Gastroesophageal sphincter (tissue), 4 donors: Measurements from ENCODE around the gene SLC25A34. TPM values are rescaled to one million over a fixed set of nuclear protein-coding genes. Genes with fewer than 3 reads are reported as not detected.

Source experiments
- ATAC-seq: fragments of 150-250 bp; one replicate; pipeline ENCODE4 v1.9.1; 2016; ENCODE audit warnings: mild to moderate bottlenecking, moderate library complexity
- H3K27ac ChIP-seq, 4 donors: fragments of 200-600 bp; sonication (generic) in 3 of 4; 1 replicate in 3 of 4; 2 replicates in 1 of 4; pipeline ENCODE4 v1.5.1; 2016 to 2019
- H3K27me3 ChIP-seq: fragments of 200-600 bp; sonication (generic); one replicate; pipeline ENCODE4 v1.5.1; 2019
- H3K36me3 ChIP-seq, 2 donors: fragments of 200-600 bp; sonication (generic); one replicate each; pipeline ENCODE4 v1.5.1; 2019; ENCODE audit warnings: control low read depth in 1 of 2
- H3K4me1 ChIP-seq, 3 donors: fragments of 200-600 bp; sonication (generic); 1 replicate in 2 of 3; 2 replicates in 1 of 3; pipeline ENCODE4 v1.5.1; 2016 to 2019; ENCODE audit warnings: control low read depth in 2 of 3
- H3K4me3 ChIP-seq, 2 donors: fragments of 200-600 bp; sonication (generic); one replicate each; pipeline ENCODE4 v1.5.1; 2019; ENCODE audit warnings: mild to moderate bottlenecking in 1 of 2, moderate library complexity in 1 of 2
- H3K9me3 ChIP-seq, 3 donors: fragments of 200-600 bp; sonication (generic); one replicate each; pipeline ENCODE4 v1.5.1; 2017 to 2019; ENCODE audit warnings: control low read depth in 2 of 3
- EP300 ChIP-seq: sonication (generic); formaldehyde crosslinking; IDR thresholded peaks from one replicate; pipeline ENCODE4 v1.6.1; 2017; ENCODE audit warnings: antibody characterized with exemption, mild to moderate bottlenecking
- POLR2A ChIP-seq, 2 donors: fragments of 450-650 bp; IDR thresholded peaks; one replicate each; pipeline ENCODE4 v1.6.1; 2017; ENCODE audit warnings: antibody characterized with exemption in 2 of 2, mild to moderate bottlenecking in 2 of 2, moderate library complexity in 1 of 2
- POLR2AphosphoS5 ChIP-seq: sonication (generic); formaldehyde crosslinking; IDR thresholded peaks from one replicate; pipeline ENCODE4 v1.6.1; 2017; ENCODE audit warnings: antibody characterized with exemption
- WGBS, 2 donors: methylation state at CpG; one replicate each; pipeline ENCODE4 v1.1.5; 2018; ENCODE audit warnings: low coverage in 1 of 2; 5-methylcytosine and 5-hydroxymethylcytosine counted together
- total RNA-seq, 4 donors: library from RNA; depleted of rRNA; stranded (reverse); fragments of >200 nt; gene quantifications; one replicate each; pipeline ENCODE4 v1.1.0, GENCODE V29; 2016
- TF ChIP-seq, protein P1 (sequence below), 4 experiments: fragments of 200-600 bp in 2 of 4; fragments of 450-650 bp in 2 of 4; sonication (generic) in 1 of 4; IDR thresholded peaks; one replicate each; pipeline ENCODE4 v1.5.1; 2017 to 2019; ENCODE audit warnings: antibody characterized with exemption in 4 of 4, mild to moderate bottlenecking in 2 of 4, moderate library complexity in 2 of 4

Gene SLC25A34
- total RNA-seq, 4 donors from 2014 or later: 0.10 to 2.0 (median 1.1) TPM

DNA sequence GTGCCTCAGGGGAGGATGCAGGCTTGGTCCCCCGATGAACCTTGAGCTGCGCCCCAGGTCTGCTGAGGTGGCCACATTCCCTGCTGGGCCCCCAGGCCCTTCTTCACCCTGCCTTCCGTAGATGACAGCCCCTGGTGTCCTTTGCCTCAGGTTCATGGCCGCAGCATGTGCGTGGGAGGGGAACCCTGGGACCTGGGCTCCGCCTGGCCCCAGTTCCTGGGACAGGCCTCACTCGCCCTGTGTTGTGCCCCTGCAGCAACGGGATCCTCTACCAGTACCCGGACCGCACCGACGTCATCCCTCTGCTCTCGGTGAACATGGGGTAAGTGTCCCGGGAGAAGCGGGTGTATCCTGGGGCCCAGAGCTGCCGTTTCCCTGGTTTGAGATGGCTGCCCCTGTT is 5.1 kb upstream of the SLC25A34 start:
- ATAC-seq: no peak
- no peak overlapping the region for H3K4me3 ChIP-seq
- H3K4me1 ChIP-seq: peaks cover 0 to 10% (median 4%) of the 10 kb centered on the region in 3 donors
- peaks cover 0 to 94% of the 10 kb centered on the region in 2 donors for H3K36me3 ChIP-seq
- no peaks in the 10 kb centered on the region for H3K27me3 ChIP-seq
- TF ChIP-seq POLR2AphosphoS5: no peak
- no peak for TF ChIP-seq EP300
- TF ChIP-seq, protein P1, sequence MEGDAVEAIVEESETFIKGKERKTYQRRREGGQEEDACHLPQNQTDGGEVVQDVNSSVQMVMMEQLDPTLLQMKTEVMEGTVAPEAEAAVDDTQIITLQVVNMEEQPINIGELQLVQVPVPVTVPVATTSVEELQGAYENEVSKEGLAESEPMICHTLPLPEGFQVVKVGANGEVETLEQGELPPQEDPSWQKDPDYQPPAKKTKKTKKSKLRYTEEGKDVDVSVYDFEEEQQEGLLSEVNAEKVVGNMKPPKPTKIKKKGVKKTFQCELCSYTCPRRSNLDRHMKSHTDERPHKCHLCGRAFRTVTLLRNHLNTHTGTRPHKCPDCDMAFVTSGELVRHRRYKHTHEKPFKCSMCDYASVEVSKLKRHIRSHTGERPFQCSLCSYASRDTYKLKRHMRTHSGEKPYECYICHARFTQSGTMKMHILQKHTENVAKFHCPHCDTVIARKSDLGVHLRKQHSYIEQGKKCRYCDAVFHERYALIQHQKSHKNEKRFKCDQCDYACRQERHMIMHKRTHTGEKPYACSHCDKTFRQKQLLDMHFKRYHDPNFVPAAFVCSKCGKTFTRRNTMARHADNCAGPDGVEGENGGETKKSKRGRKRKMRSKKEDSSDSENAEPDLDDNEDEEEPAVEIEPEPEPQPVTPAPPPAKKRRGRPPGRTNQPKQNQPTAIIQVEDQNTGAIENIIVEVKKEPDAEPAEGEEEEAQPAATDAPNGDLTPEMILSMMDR (IDR thresholded peaks at IDR 0.05): no peak
- no peak for TF ChIP-seq POLR2A (IDR thresholded peaks at IDR 0.05)
- H3K27ac ChIP-seq: no peak overlapping the region
- no CpG with 5 or more reads among the region's 16 CpGs for WGBS, 2 donors
- no peaks in the 10 kb centered on the region for H3K9me3 ChIP-seq

DNA sequence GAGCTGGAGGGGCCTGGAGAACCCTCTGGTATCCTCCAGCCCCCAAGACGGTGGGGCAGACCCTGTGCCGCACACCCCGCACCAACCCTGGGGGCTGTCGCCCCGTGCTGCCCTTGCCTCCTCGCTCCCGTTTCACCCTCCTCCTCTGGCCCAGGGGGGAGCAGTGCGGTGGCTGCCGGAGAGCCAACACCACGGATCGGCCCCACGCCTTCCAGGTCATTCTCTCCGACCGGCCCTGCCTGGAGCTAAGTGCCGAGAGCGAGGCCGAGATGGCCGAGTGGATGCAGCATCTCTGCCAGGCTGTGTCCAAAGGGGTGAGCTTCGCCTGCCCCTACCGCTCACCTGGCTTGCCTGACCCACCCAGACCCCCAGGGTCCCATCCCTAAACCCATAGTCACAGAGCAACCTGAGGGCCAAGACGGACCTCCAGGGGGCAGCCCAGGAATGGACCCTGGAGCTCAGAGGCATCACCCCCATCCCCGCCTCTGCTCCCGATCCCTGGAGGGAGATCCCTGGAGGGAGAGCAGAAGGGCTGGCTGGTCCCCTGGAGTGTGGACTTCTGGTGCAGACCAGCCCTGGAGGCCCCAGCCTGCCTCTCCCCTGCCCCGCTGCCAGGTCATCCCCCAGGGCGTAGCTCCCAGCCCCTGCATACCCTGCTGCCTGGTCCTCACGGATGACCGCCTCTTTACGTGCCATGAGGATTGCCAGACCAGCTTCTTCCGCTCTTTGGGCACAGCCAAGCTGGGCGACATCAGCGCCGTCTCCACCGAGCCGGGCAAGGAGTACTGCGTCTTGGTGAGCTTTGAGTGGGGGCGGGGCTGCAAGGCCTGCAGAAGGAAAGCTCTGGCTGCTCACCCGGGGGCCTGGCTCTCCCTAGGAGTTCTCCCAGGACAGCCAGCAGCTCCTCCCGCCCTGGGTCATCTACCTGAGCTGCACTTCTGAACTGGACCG is 4.0 kb upstream of the SLC25A34 start:
- H3K9me3 ChIP-seq: no peaks in the 10 kb centered on the region
- TF ChIP-seq POLR2A (IDR thresholded peaks at IDR 0.05): no peak
- WGBS, 2 donors: 100% methylated on average over 1 of the region's 39 CpGs; no CpG with 5 or more reads in 1 of the 2 donors
- H3K4me3 ChIP-seq: no peak overlapping the region
- no peaks in the 10 kb centered on the region for H3K27me3 ChIP-seq
- ATAC-seq: no peak
- peaks cover 0 to 83% of the 10 kb centered on the region in 2 donors for H3K36me3 ChIP-seq
- no peak overlapping the region for H3K27ac ChIP-seq
- peaks cover 0 to 21% (median 9%) of the 10 kb centered on the region in 3 donors for H3K4me1 ChIP-seq

DNA sequence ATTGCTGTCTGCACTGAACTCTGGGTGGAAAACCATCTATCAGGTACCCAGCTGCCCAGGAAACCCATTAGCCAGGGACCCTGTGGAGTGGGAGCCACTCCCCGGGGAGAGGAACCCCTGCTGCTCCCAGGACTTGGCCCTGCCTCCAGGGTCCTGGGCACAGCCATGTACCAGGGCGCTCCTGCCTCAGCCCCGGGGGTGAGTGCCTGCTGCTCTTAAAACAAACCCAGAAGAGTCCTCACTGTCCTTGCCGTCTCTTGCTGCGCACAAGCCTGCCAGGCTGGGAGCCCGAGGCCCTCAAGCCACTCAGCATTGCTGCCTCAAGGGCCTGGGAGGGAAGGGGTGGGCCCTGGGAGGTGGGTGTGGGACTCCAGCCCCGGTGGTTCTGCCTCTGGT is 3.4 kb upstream of the SLC25A34 start:
- Histone ChIP-seq H3K4me1 (peaks cover 0 to 22% (median 9%) of the 10 kb centered on the region in 3 donors), H3K4me3 (no peak overlapping the region), H3K27ac (no peak overlapping the region), H3K27me3 (no peaks in the 10 kb centered on the region), H3K36me3 (peaks cover 0 to 76% of the 10 kb centered on the region in 2 donors), H3K9me3 (no peaks in the 10 kb centered on the region)
- 33% methylated on average over 1 of the region's 7 CpGs; no CpG with 5 or more reads in 1 of the 2 donors for WGBS, 2 donors
- TF ChIP-seq POLR2A (IDR thresholded peaks at IDR 0.05) (no peak), EP300 (no peak), POLR2AphosphoS5 (no peak)
- TF ChIP-seq, protein P1 (IDR thresholded peaks at IDR 0.05): no peak
- no peak for ATAC-seq

DNA sequence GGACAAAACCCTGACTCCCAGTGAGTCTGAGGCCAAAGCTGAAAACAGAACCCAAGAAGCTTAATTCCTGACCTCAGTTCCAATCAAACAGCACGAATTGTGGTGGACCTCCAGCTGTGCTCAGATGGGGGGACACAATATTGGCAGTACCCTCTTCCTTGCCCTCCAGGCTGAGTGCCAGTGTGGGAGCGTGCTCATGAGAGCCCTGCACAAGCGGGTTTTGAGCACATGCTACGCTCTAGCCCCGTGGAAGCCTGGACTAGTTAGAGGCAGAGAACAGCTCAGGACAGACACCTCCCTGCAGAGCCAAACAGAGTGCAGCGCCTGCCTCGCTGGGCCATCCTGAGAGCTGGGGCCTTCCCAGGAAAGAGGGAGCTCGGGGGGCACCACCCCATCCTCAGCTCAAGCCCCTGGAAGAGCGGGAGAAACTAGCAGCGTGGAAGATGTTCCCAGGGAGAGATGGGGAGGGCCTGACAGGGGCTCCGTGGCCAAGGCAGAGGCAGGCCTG is 2.8 kb upstream of the SLC25A34 start:
- WGBS, 2 donors: 50 to 82% methylated on average over 1 to 4 of the region's 11 CpGs
- Histone ChIP-seq H3K36me3 (peaks cover 0 to 71% of the 10 kb centered on the region in 2 donors), H3K27me3 (no peaks in the 10 kb centered on the region), H3K27ac (no peak overlapping the region), H3K4me3 (no peak overlapping the region), H3K9me3 (no peaks in the 10 kb centered on the region), H3K4me1 (peaks cover 0 to 22% (median 9%) of the 10 kb centered on the region in 3 donors)
- TF ChIP-seq POLR2AphosphoS5: no peak
- TF ChIP-seq, protein P1 (IDR thresholded peaks at IDR 0.05): no peak
- TF ChIP-seq EP300: no peak
- no peak for ATAC-seq

DNA sequence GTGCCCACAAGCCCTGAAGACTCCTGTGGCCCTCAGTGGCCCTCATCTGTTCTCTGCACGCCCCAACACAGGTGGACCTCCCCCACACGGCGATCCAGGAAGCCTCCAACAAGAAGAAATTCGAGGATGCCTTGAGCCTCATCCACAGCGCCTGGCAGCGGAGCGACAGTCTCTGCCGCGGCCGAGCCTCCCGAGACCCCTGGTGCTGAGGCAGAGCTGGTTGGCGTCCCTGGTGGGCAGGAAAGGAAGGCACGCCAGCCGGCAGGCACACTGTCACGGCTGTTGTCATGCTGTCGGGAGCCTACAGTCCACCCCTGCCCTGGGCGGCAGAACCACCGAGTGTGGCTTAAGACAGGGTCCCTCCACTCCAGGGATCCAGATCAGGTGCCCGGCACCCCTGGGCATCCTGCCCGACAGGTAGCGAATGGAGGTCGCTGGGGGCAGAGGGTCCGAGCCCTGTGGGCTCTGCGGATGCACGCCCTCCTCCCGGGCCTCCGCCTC is 2.3 kb upstream of the SLC25A34 start:
- Histone ChIP-seq H3K36me3 (peaks cover 0 to 66% of the 10 kb centered on the region in 2 donors), H3K27me3 (no peaks in the 10 kb centered on the region), H3K27ac (no peak overlapping the region), H3K4me1 (peaks cover 0 to 22% (median 9%) of the 10 kb centered on the region in 3 donors), H3K4me3 (no peak overlapping the region), H3K9me3 (no peaks in the 10 kb centered on the region)
- no peak for TF ChIP-seq EP300
- TF ChIP-seq, protein P1 (IDR thresholded peaks at IDR 0.05): no peak
- TF ChIP-seq POLR2AphosphoS5: no peak
- TF ChIP-seq POLR2A (IDR thresholded peaks at IDR 0.05): no peak
- ATAC-seq: no peak
- 62 to 90% methylated on average over 2 to 4 of the region's 27 CpGs for WGBS, 2 donors
